KOPT-K1 (cell line): ENCODE results near the gene ITPR1.

Source experiments
- H3K27ac ChIP-seq: fragments of 200-600 bp; sonication (generic); 2 replicates; pipeline ENCODE4 v1.5.1; 2016; ENCODE audit warnings: antibody characterized with exemption, mild to moderate bottlenecking, low read depth, low read length; ENCODE audit not compliant: poor library complexity, severe bottlenecking
- H3K36me3 ChIP-seq: fragments of 200-600 bp; sonication (generic); 2 replicates; pipeline ENCODE4 v1.5.1; 2017; ENCODE audit warnings: antibody characterized with exemption, mild to moderate bottlenecking, low read length, moderate library complexity; ENCODE audit not compliant: insufficient read depth
- H3K9me3 ChIP-seq: fragments of 200-600 bp; sonication (generic); 2 replicates; pipeline ENCODE4 v1.5.1; 2017; ENCODE audit warnings: antibody characterized with exemption, low read length, mild to moderate bottlenecking; ENCODE audit not compliant: insufficient read depth, poor library complexity, severe bottlenecking

ITPR1 gene

GRCh38 chr3:4687167-4687566 is 194.0 kb downstream of the ITPR1 start:
- H3K36me3 ChIP-seq: peaks cover 63% of the 10 kb centered on the region
- H3K27ac ChIP-seq: no peak overlapping the region
- peaks cover 11% of the 10 kb centered on the region for H3K9me3 ChIP-seq

GRCh38 chr3:4687596-4687995 is 194.4 kb downstream of the ITPR1 start:
- peaks cover 63% of the 10 kb centered on the region for H3K36me3 ChIP-seq
- peaks cover 11% of the 10 kb centered on the region for H3K9me3 ChIP-seq
- no peak overlapping the region for H3K27ac ChIP-seq

GRCh38 chr3:4688411-4688810 is 195.3 kb downstream of the ITPR1 start:
- Histone ChIP-seq H3K36me3 (peaks cover 64% of the 10 kb centered on the region), H3K27ac (no peak overlapping the region), H3K9me3 (peaks cover 11% of the 10 kb centered on the region)

GRCh38 chr3:4689021-4689420 is 195.9 kb downstream of the ITPR1 start:
- Histone ChIP-seq H3K9me3 (peaks cover 11% of the 10 kb centered on the region), H3K36me3 (peaks cover 63% of the 10 kb centered on the region), H3K27ac (no peak overlapping the region)

GRCh38 chr3:4690277-4690676 is 197.1 kb downstream of the ITPR1 start:
- Histone ChIP-seq H3K9me3 (peaks cover 11% of the 10 kb centered on the region), H3K27ac (no peak overlapping the region), H3K36me3 (peaks cover 55% of the 10 kb centered on the region)

- Histone ChIP-seq H3K27ac (no peak overlapping the region), H3K36me3 (peaks cover 35% of the 10 kb centered on the region; the same call in 1 of the 2 replicates), H3K9me3 (peaks cover 11% of the 10 kb centered on the region)
Observed at GRCh38 chr3:4693620-4694019, 200.5 kb downstream of the ITPR1 start.

GRCh38 chr3:4695846-4696245 is 202.7 kb downstream of the ITPR1 start:
- Histone ChIP-seq H3K27ac (no peak overlapping the region), H3K9me3 (no peaks in the 10 kb centered on the region), H3K36me3 (peaks cover 28% of the 10 kb centered on the region; the same call in 1 of the 2 replicates)

- H3K27ac ChIP-seq: no peak overlapping the region
- H3K36me3 ChIP-seq: peaks cover 28% of the 10 kb centered on the region; the same call in 1 of the 2 replicates
- no peaks in the 10 kb centered on the region for H3K9me3 ChIP-seq
Observed at GRCh38 chr3:4696266-4696665, 203.1 kb downstream of the ITPR1 start.

- Histone ChIP-seq H3K27ac (no peak overlapping the region), H3K36me3 (peaks cover 37% of the 10 kb centered on the region), H3K9me3 (no peaks in the 10 kb centered on the region)
Observed at GRCh38 chr3:4698125-4698821, 205.1 kb downstream of the ITPR1 start.

GRCh38 chr3:4703054-4703480 is 209.9 kb downstream of the ITPR1 start:
- H3K9me3 ChIP-seq: no peaks in the 10 kb centered on the region
- H3K27ac ChIP-seq: no peak overlapping the region
- peaks cover 50% of the 10 kb centered on the region for H3K36me3 ChIP-seq

GRCh38 chr3:4704552-4704951 is 211.4 kb downstream of the ITPR1 start:
- H3K27ac ChIP-seq: no peak overlapping the region
- no peaks in the 10 kb centered on the region for H3K9me3 ChIP-seq
- H3K36me3 ChIP-seq: peaks cover 50% of the 10 kb centered on the region

GRCh38 chr3:4707324-4707723 is 214.2 kb downstream of the ITPR1 start:
- H3K36me3 ChIP-seq: peaks cover 38% of the 10 kb centered on the region
- no peaks in the 10 kb centered on the region for H3K9me3 ChIP-seq
- no peak overlapping the region for H3K27ac ChIP-seq

GRCh38 chr3:4708230-4708629 is 215.1 kb downstream of the ITPR1 start:
- Histone ChIP-seq H3K27ac (no peak overlapping the region), H3K9me3 (no peaks in the 10 kb centered on the region), H3K36me3 (peaks cover 39% of the 10 kb centered on the region)

- H3K27ac ChIP-seq: no peak overlapping the region
- H3K36me3 ChIP-seq: peaks cover 38% of the 10 kb centered on the region
- no peaks in the 10 kb centered on the region for H3K9me3 ChIP-seq
Observed at GRCh38 chr3:4709341-4709740, 216.2 kb downstream of the ITPR1 start.

- peaks cover 42% of the 10 kb centered on the region for H3K36me3 ChIP-seq
- no peak overlapping the region for H3K27ac ChIP-seq
- H3K9me3 ChIP-seq: no peaks in the 10 kb centered on the region
Observed at GRCh38 chr3:4710191-4710590, 217.0 kb downstream of the ITPR1 start.

- peaks cover 37% of the 10 kb centered on the region for H3K36me3 ChIP-seq
- H3K9me3 ChIP-seq: no peaks in the 10 kb centered on the region
- H3K27ac ChIP-seq: no peak overlapping the region
Observed at GRCh38 chr3:4711680-4711992, 218.5 kb downstream of the ITPR1 start.
